Esophagus muscularis mucosa (tissue), 4 donors: ENCODE measurements around the gene STARD13. TPM values are rescaled to one million over a fixed set of nuclear protein-coding genes. Genes with fewer than 3 reads are reported as not detected.

Experiments
- DNase-seq: peaks from one replicate; pipeline ENCODE4 v3.0.0-alpha.2; 2017; ENCODE audit errors: extremely low spot score
- H3K27ac ChIP-seq, 4 donors: fragments of 200-600 bp; sonication (generic); replicated peaks in 1 of 4; 1 replicate in 3 of 4; 2 replicates in 1 of 4; pipeline ENCODE4 v1.5.1; 2016 to 2019; ENCODE audit warnings: mild to moderate bottlenecking in 1 of 4
- H3K27me3 ChIP-seq, 4 donors: fragments of 200-600 bp; sonication (generic); one replicate each; pipeline versions ENCODE4 v1.5.1 to v1.6.0; 2016 to 2019
- H3K36me3 ChIP-seq, 4 donors: fragments of 200-600 bp; sonication (generic); one replicate each; pipeline ENCODE4 v1.5.1; 2016 to 2019
- H3K4me1 ChIP-seq, 4 donors: fragments of 200-600 bp; sonication (generic); one replicate each; pipeline ENCODE4 v1.5.1; 2016 to 2019
- H3K4me3 ChIP-seq, 4 donors: fragments of 200-600 bp; sonication (generic); 1 replicate in 2 of 4; 2 replicates in 2 of 4; pipeline ENCODE4 v1.5.1; 2016 to 2019; ENCODE audit warnings: mild to moderate bottlenecking in 4 of 4, moderate library complexity in 1 of 4
- H3K9me3 ChIP-seq, 4 donors: fragments of 200-600 bp; sonication (generic); 1 replicate in 3 of 4; 2 replicates in 1 of 4; pipeline ENCODE4 v1.5.1; 2016 to 2019
- CTCF ChIP-seq, 3 experiments: fragments of 200-600 bp in 2 of 3; fragments of 450-650 bp in 1 of 3; sonication (generic) in 2 of 3; IDR thresholded peaks; one replicate each; pipeline ENCODE4 v1.5.1; 2017 to 2019; ENCODE audit warnings: antibody characterized with exemption in 3 of 3, mild to moderate bottlenecking in 2 of 3, moderate library complexity in 1 of 3
- EP300 ChIP-seq: sonication (generic); formaldehyde crosslinking; IDR thresholded peaks from one replicate; pipeline ENCODE4 v1.6.1; 2017; ENCODE audit warnings: antibody characterized with exemption
- POLR2A ChIP-seq: fragments of 450-650 bp; IDR thresholded peaks from one replicate; pipeline ENCODE4 v1.6.1; 2017; ENCODE audit warnings: antibody characterized with exemption, moderate library complexity, mild to moderate bottlenecking, low read depth
- POLR2AphosphoS5 ChIP-seq, 2 donors: sonication (generic); formaldehyde crosslinking; IDR thresholded peaks; one replicate each; pipeline ENCODE4 v1.6.1; 2017; ENCODE audit warnings: antibody characterized with exemption in 2 of 2
- WGBS: methylation state at CpG from one replicate; pipeline ENCODE4 v1.1.5; 2018; 5-methylcytosine and 5-hydroxymethylcytosine counted together
- intact Hi-C: fragments of 100-400 bp; cut with DNase I; formaldehyde crosslinking; loops from one replicate; pipeline ENCODE4 v1.15.1; 2023
- total RNA-seq, 4 donors: library from RNA; depleted of rRNA; stranded (reverse); fragments of >200 nt; gene quantifications; one replicate each; pipeline versions ENCODE4 v1.1.0 to v1.2.1, GENCODE V29; 2016

STARD13 gene
- total RNA-seq, 4 donors from 2014 or later: 44.9 to 59.2 (median 56.2) TPM

- Histone ChIP-seq H3K4me3 (no peak overlapping the region), H3K9me3 (no peaks in the 10 kb centered on the region), H3K27ac (peak overlapping the region; percentile 66 to 72 (median 69)), H3K27me3 (no peaks in the 10 kb centered on the region), H3K4me1 (peaks cover 48 to 78% (median 72%) of the 10 kb centered on the region in 4 donors), H3K36me3 (no peaks in the 10 kb centered on the region)
- intact Hi-C loops: no loop called here
- TF ChIP-seq CTCF (IDR thresholded peaks at IDR 0.05) (no peak), POLR2AphosphoS5 (IDR thresholded peaks at IDR 0.05) (no peak), POLR2A (no peak), EP300 (no peak)
- no peak for DNase-seq
- WGBS: 56% methylated on average over 4 of the region's 4 CpGs
Measured at GRCh38 chr13:33252135-33252534, 33.4 kb downstream of the STARD13 start.

- TF ChIP-seq CTCF (IDR thresholded peaks at IDR 0.05) (no peak), POLR2AphosphoS5 (IDR thresholded peaks at IDR 0.05) (peak; percentile 33 to 68)
- H3K27me3 ChIP-seq: no peaks in the 10 kb centered on the region
- DNase-seq: no peak
- H3K27ac ChIP-seq: peak overlapping the region; percentile 66 to 72 (median 69)
- H3K4me1 ChIP-seq: peaks cover 41 to 71% (median 64%) of the 10 kb centered on the region in 4 donors
- H3K36me3 ChIP-seq: no peaks in the 10 kb centered on the region
- intact Hi-C loops: no loop called here
- 10% methylated on average over 2 of the region's 2 CpGs for WGBS
- H3K9me3 ChIP-seq: no peaks in the 10 kb centered on the region
- H3K4me3 ChIP-seq: no peak overlapping the region
Measured at GRCh38 chr13:33251131-33251661, 34.4 kb downstream of the STARD13 start.

- Histone ChIP-seq H3K4me1 (peaks cover 40 to 72% (median 62%) of the 10 kb centered on the region in 4 donors), H3K9me3 (no peaks in the 10 kb centered on the region), H3K27ac (peak overlapping the region; percentile 66 to 72 (median 69)), H3K4me3 (no peak overlapping the region), H3K36me3 (no peaks in the 10 kb centered on the region), H3K27me3 (no peaks in the 10 kb centered on the region)
- intact Hi-C loops: no loop called here
- TF ChIP-seq CTCF (IDR thresholded peaks at IDR 0.05) (no peak), EP300 (no peak), POLR2A (no peak), POLR2AphosphoS5 (IDR thresholded peaks at IDR 0.05) (no peak)
- DNase-seq: no peak
Measured at GRCh38 chr13:33250609-33251008, 34.9 kb downstream of the STARD13 start.

- WGBS: 97% methylated on average over 3 of the region's 3 CpGs
- peaks cover 36 to 71% (median 59%) of the 10 kb centered on the region in 4 donors for H3K4me1 ChIP-seq
- no peaks in the 10 kb centered on the region for H3K36me3 ChIP-seq
- no peaks in the 10 kb centered on the region for H3K9me3 ChIP-seq
- no peaks in the 10 kb centered on the region for H3K27me3 ChIP-seq
- TF ChIP-seq EP300 (no peak), POLR2AphosphoS5 (IDR thresholded peaks at IDR 0.05) (no peak), POLR2A (no peak), CTCF (IDR thresholded peaks at IDR 0.05) (no peak)
- no peak overlapping the region for H3K4me3 ChIP-seq
- H3K27ac ChIP-seq: peak overlapping the region in 3 of 4 donors; percentile 67 to 72 (median 71)
- DNase-seq: no peak
- intact Hi-C loops: no loop called here
Measured at GRCh38 chr13:33249894-33250293, 35.7 kb downstream of the STARD13 start.

- Histone ChIP-seq H3K4me1 (peaks cover 36 to 64% (median 57%) of the 10 kb centered on the region in 4 donors), H3K27ac (no peak overlapping the region), H3K27me3 (no peaks in the 10 kb centered on the region), H3K36me3 (no peaks in the 10 kb centered on the region), H3K4me3 (no peak overlapping the region), H3K9me3 (no peaks in the 10 kb centered on the region)
- WGBS: 88% methylated on average over 6 of the region's 6 CpGs
- no peak for DNase-seq
- no peak for TF ChIP-seq POLR2AphosphoS5 (IDR thresholded peaks at IDR 0.05)
- no peak for TF ChIP-seq CTCF (IDR thresholded peaks at IDR 0.05)
- TF ChIP-seq POLR2A: no peak
- TF ChIP-seq EP300: no peak
- intact Hi-C loops: no loop called here
Measured at GRCh38 chr13:33249066-33249465, 36.5 kb downstream of the STARD13 start.
